Fibroblast of the aortic adventitia (primary cell): ENCODE data around the gene RPS21. TPM values are rescaled to one million over a fixed set of nuclear protein-coding genes. Genes with fewer than 3 reads are reported as not detected.

Experiments used
- DNase-seq: peaks from one replicate; pipeline ENCODE4 v3.0.0-alpha.2; 2010; ENCODE audit warnings: low read depth
- H3K4me3 ChIP-seq: 2 replicates; pipeline ENCODE4 v1.5.1; 2011; ENCODE audit warnings: low read depth, mild to moderate bottlenecking, control low read depth, low read length, moderate library complexity
- total RNA-seq: library from RNA; depleted of rRNA; stranded (reverse); fragments of >200 nt; gene quantifications from 2 replicates; pipeline ENCODE4 v1.2.3, GENCODE V29; 2012; ENCODE audit warnings: low replicate concordance
- TF ChIP-seq, protein P1 (sequence below): IDR thresholded peaks from 2 replicates; pipeline ENCODE4 v1.5.1; 2011; ENCODE audit warnings: mild to moderate bottlenecking, low read length, control low read depth, inconsistent platforms; ENCODE audit not compliant: insufficient read depth

RPS21 gene
- total RNA-seq, 1 donor = 1,887 TPM

DNA sequence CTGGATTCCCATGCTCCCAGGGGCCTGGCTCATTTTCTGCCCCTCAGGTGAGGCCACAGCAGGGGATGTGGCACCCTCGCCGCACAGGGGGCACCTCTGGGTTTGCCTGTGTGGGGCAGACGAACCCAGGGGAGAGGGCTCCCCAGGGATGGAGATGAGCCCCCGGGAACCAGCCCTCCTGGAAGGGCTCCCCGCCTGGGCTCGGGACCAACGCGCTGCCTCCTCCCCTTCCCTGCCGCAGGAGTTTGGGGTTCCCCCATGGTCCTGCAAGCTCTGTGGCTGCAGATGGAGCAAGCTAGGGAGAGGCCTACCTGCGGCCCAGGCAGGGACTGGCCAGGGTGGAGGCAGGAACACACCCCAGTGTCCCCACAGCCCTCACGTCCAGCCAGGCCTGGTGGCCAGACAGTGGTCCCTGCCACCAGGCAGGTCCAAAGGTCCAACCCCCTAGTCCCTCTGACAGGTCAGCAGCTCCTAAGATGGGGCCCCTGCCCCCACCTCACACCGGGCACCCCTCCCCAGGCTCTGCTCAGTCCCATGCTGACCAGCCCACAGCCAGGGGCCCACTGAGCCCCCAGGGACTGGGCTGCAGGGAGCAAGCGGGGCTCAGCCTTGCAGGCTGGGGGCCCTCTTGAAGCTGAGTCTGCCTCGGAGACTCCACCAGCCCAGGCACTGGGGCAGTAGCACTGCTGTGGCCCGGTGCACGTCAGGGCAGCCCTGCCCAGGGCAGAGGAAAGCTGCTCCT is 33.4 kb upstream of the RPS21 start:
- no peak for DNase-seq
- TF ChIP-seq, protein P1, sequence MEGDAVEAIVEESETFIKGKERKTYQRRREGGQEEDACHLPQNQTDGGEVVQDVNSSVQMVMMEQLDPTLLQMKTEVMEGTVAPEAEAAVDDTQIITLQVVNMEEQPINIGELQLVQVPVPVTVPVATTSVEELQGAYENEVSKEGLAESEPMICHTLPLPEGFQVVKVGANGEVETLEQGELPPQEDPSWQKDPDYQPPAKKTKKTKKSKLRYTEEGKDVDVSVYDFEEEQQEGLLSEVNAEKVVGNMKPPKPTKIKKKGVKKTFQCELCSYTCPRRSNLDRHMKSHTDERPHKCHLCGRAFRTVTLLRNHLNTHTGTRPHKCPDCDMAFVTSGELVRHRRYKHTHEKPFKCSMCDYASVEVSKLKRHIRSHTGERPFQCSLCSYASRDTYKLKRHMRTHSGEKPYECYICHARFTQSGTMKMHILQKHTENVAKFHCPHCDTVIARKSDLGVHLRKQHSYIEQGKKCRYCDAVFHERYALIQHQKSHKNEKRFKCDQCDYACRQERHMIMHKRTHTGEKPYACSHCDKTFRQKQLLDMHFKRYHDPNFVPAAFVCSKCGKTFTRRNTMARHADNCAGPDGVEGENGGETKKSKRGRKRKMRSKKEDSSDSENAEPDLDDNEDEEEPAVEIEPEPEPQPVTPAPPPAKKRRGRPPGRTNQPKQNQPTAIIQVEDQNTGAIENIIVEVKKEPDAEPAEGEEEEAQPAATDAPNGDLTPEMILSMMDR = no peak
- no peak overlapping the region for H3K4me3 ChIP-seq

- TF ChIP-seq, protein P1 = no peak
- H3K4me3 ChIP-seq = no peak overlapping the region
- no peak for DNase-seq
Measured at GRCh38 chr20:62354031-62354808, 32.7 kb upstream of the RPS21 start.

DNA sequence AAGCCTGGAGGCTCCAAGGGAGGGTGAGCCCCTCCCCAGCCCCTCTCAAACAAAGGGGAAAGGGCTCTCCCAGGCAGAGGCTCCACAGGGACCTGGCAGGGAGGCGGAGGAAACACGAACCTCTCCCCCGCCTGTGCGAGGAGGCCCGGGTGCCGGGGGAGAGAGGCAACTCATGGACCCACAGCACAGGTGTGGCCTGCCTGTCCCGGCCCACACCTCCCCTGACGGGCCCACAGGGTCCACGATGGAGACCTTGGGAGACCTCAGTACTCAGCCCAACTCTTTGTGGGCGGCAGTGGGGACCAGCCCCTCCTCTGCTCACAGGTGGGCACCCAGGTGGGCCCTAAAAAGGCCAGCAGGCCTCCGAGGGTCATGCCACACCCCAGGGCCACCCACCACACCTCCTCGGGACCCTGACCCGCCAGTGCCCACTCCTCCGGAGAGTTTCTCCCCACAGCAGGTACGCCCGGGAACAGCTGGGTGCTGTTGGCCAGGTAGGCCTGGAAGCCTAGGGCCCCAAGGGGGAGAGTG is 32.0 kb upstream of the RPS21 start:
- TF ChIP-seq, protein P1 = no peak
- no peak overlapping the region for H3K4me3 ChIP-seq
- DNase-seq = no peak

GRCh38 chr20:62355516-62355877 is 31.4 kb upstream of the RPS21 start:
- TF ChIP-seq, protein P1 = no peak
- peak; percentile 40 for DNase-seq
- no peak overlapping the region for H3K4me3 ChIP-seq

DNA sequence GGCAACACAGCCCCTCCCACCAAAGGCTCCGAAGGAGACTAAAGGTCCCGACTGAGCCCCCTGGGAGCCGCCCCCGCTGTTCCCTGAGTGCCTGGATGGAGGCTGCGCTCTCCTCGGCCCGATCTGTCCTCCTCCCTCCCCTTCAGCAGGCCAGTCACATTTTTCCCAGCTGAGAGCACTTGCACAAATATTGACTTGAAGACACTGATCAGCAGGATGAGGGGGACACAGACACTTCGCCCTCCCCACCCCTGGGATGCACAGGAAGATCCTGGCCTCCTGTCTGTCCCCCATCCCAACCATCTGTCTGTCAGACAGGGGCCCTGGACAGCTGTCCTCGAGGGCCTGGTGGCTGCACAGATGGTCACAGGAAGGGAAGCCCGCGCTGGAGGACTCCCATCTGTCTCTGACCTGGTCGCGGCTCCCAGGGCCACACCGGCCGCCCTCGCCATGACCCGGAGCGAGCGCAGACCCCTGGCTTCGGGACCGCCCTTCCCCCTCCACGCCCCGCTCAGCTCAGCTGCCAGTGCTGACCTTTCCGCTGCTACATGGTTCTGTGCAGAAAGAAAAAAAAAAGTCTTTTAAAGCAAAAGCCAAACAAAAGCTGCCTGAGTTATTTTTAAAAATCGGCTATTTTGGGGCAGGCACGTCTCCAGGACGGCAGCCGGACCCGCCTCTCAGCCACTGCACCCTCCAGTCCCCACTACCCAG is 30.9 kb upstream of the RPS21 start:
- TF ChIP-seq, protein P1 = no peak
- peak; percentile 42 for DNase-seq
- H3K4me3 ChIP-seq = no peak overlapping the region

GRCh38 chr20:62356589-62357186 is 30.2 kb upstream of the RPS21 start:
- H3K4me3 ChIP-seq = peak overlapping the region; percentile 14
- no peak for DNase-seq
- TF ChIP-seq, protein P1 = no peak
